A549 (cell line): Measurements from ENCODE around the gene ELAVL1. TPM values are rescaled to one million over a fixed set of nuclear protein-coding genes. Genes with fewer than 3 reads are reported as not detected.

Experiments used
- ATAC-seq, 2 experiments: fragments of 200-7000 bp in 1 of 2; fragments of >200 bp in 1 of 2; cut with Nextera tagmentation in 1 of 2; cut with Tn5 transposase in 1 of 2; 3 replicates each; pipeline versions ENCODE4 v1.8.0 to v1.9.1; 2018 to 2020; ENCODE audit warnings: mild to moderate bottlenecking in 1 of 2, moderate library complexity in 1 of 2
- CTCF ChIA-PET: fragments of 300-600 bp; sonication (Branson Sonifier 250); formaldehyde crosslinking; extraction: SDS; loops from one replicate; lab custom pipeline; 2021; ENCODE audit warnings: antibody characterized with exemption, inconsistent platforms; lab: Yijun Ruan, JAX
- POLR2A ChIA-PET: fragments of 350-600 bp; formaldehyde crosslinking; extraction: SDS; loops from one replicate; lab custom pipeline; 2021; ENCODE audit warnings: antibody characterized with exemption, inconsistent platforms; lab: Yijun Ruan, JAX
- DNase-seq, 2 experiments: peaks; one replicate each; pipeline versions ENCODE4 v3.0.0 to v3.0.0-alpha.2; 2011 to 2016; ENCODE audit warnings: low read depth in 1 of 2, low spot score in 1 of 2
- FAIRE-seq: peaks from 2 replicates; lab custom pipeline; 2011; peaks lifted over from hg19 to GRCh38; lab: Jason Lieb, UNC
- H3K27ac ChIP-seq, 2 experiments: fragments of >200 bp; sonication (Bioruptor Twin); formaldehyde crosslinking; 3 replicates each; pipeline ENCODE4 v1.5.1; 2016 to 2017
- H3K4me1 ChIP-seq: fragments of >200 bp; sonication (Bioruptor Twin); formaldehyde crosslinking; 3 replicates; pipeline ENCODE4 v1.6.1; 2016
- H3K4me2 ChIP-seq: fragments of >200 bp; sonication (Bioruptor Twin); formaldehyde crosslinking; 3 replicates; pipeline ENCODE4 v1.6.1; 2016
- H3K4me3 ChIP-seq: fragments of >200 bp; sonication (Bioruptor Twin); formaldehyde crosslinking; 3 replicates; pipeline ENCODE4 v1.5.1; 2016
- H3K9me3 ChIP-seq: fragments of >200 bp; sonication (Bioruptor Twin); formaldehyde crosslinking; 3 replicates; pipeline ENCODE4 v1.6.1; 2016
- CBX2 ChIP-seq: fragments of 200-600 bp; sonication (generic); IDR thresholded peaks from 2 replicates; pipeline ENCODE4 v1.6.1; 2016; ENCODE audit warnings: low read depth, mild to moderate bottlenecking, borderline replicate concordance
- CTCF ChIP-seq: fragments of >200 bp; sonication (Bioruptor Twin); formaldehyde crosslinking; IDR thresholded peaks from 3 replicates; pipeline ENCODE4 v1.5.1; 2016
- EHF ChIP-seq: fragments of 250-450 bp; sonication (Bioruptor Pico); IDR thresholded peaks from 2 replicates; pipeline ENCODE4 v1.5.0; 2020; ENCODE audit warnings: mild to moderate bottlenecking
- HDAC2 ChIP-seq: fragments of 200-600 bp; sonication (generic); IDR thresholded peaks from 2 replicates; pipeline ENCODE4 v1.6.1; 2016
- NR3C1 ChIP-seq: fragments of >200 bp; sonication (Bioruptor Twin); formaldehyde crosslinking; IDR thresholded peaks from 3 replicates; pipeline ENCODE4 v1.6.1; 2017
- POLR2A ChIP-seq: IDR thresholded peaks from 2 replicates; pipeline ENCODE4 v1.6.1; 2012; ENCODE audit warnings: mild to moderate bottlenecking, low read length
- POLR2AphosphoS2 ChIP-seq: conservative IDR thresholded peaks from 2 replicates; pipeline ENCODE4 v1.6.1; 2012; ENCODE audit warnings: low read length, improper control_type of control experiment, inconsistent platforms
- RAD21 ChIP-seq, 2 experiments: fragments of >200 bp in 1 of 2; sonication (Bioruptor Twin) in 1 of 2; formaldehyde crosslinking in 1 of 2; IDR thresholded peaks in 1 of 2; conservative IDR thresholded peaks in 1 of 2; 2 replicates in 1 of 2; 3 replicates in 1 of 2; pipeline ENCODE4 v1.6.1; 2012 to 2018; ENCODE audit warnings: inconsistent platforms in 1 of 2
- RNF2 ChIP-seq: fragments of 200-600 bp; sonication (generic); IDR thresholded peaks from 2 replicates; pipeline ENCODE4 v1.6.1; 2016; ENCODE audit warnings: low read depth, mild to moderate bottlenecking, antibody characterized with exemption, moderate library complexity, borderline replicate concordance
- SMC3 ChIP-seq: fragments of >200 bp; sonication (Bioruptor Twin); formaldehyde crosslinking; IDR thresholded peaks from 3 replicates; pipeline ENCODE4 v1.6.1; 2018; ENCODE audit warnings: inconsistent platforms
- TFCP2L1 ChIP-seq: fragments of 250-450 bp; sonication (Bioruptor Pico); IDR thresholded peaks from 2 replicates; pipeline ENCODE4 v1.5.0; 2021; ENCODE audit warnings: mild to moderate bottlenecking
- ZC3H11A ChIP-seq: fragments of 450-650 bp; IDR thresholded peaks from 2 replicates; pipeline ENCODE4 v1.6.1; 2014; ENCODE audit warnings: antibody characterized with exemption, mild to moderate bottlenecking
- WGBS: methylation state at CpG from one replicate; pipeline ENCODE4 v1.1.6; 2017; ENCODE audit errors: missing lambda C conversion rate; 5-methylcytosine and 5-hydroxymethylcytosine counted together
- polyA plus RNA-seq, 4 experiments: library from polyadenylated mRNA; depleted of rRNA in 3 of 4; stranded (reverse); fragments of >200 nt; fragmentation: RNase III in 1 of 4; extraction: RNeasy Plus Mini Kit Qiagen cat#74134 plus additional on column Dnase treatment in 1 of 4; gene quantifications; 2 replicates in 3 of 4; 3 replicates in 1 of 4; pipeline ENCODE4 v1.2.3, GENCODE V29; 2011 to 2017

The ELAVL1 gene
- polyA plus RNA-seq, 2 of the 4 experiments (the other 2 are of a cell fraction) = 39.3 to 55.6 TPM

- H3K9me3 ChIP-seq = no peaks in the 10 kb centered on the region
- POLR2A ChIA-PET = no interaction called here
- ATAC-seq (no peak), DNase-seq (no peak), FAIRE-seq (no peak)
- H3K4me2 ChIP-seq = peak overlapping the region; percentile 80
- peak overlapping the region; percentile 58 for H3K4me3 ChIP-seq
- WGBS = 66% methylated on average over 6 of the region's 6 CpGs
- H3K27ac ChIP-seq = peak overlapping the region in 1 of 2 experiments; percentile 99; a peak in 2 of 6 replicates
- H3K4me1 ChIP-seq = peaks cover 19% of the 10 kb centered on the region
- no peak for TF ChIP-seq RNF2
- CTCF ChIA-PET = interaction anchor here (0.8 to 4.1 kb wide), 3 partner anchors 15 to 59 kb away, joined by 3 to 34 read pairs (median 28); partner anchors contain the start of gene TIMM44
Observed at GRCh38 chr19:8004001-8004400, 1.4 kb downstream of the ELAVL1 start.

- ATAC-seq (peak; percentile 68 to 84), DNase-seq (peak; percentile 55 to 71), FAIRE-seq (no peak)
- 34% methylated on average over 13 of the region's 27 CpGs for WGBS
- no peak for TF ChIP-seq ZC3H11A
- TF ChIP-seq SMC3 = peak; percentile 53
- peak; percentile 70 for TF ChIP-seq CTCF
- peak; percentile 53 to 59 for TF ChIP-seq RAD21 (conservative IDR thresholded peaks at IDR 0.05 in 1 of 2, IDR thresholded peaks at IDR 0.05 in 1 of 2)
- ChIA-PET POLR2A (interaction anchor here (0.5 to 0.7 kb wide), 3 partner anchors 30 to 1152 kb away, joined by 3 to 4 read pairs (median 3); no protein-coding TSS in a partner anchor), CTCF (interaction anchor here (0.5 to 4.1 kb wide), 30 partner anchors 9 to 1541 kb away, joined by 3 to 34 read pairs (median 5); partner anchors contain the start of gene TIMM44)
- peaks cover 19% of the 10 kb centered on the region for H3K4me1 ChIP-seq
- H3K4me3 ChIP-seq = no peak overlapping the region
- peak overlapping the region; percentile 50 to 80; a peak in 4 of 6 replicates for H3K27ac ChIP-seq
- H3K4me2 ChIP-seq = peak overlapping the region; percentile 83
- no peaks in the 10 kb centered on the region for H3K9me3 ChIP-seq
Observed at GRCh38 chr19:8001995-8002849, 3.2 kb downstream of the ELAVL1 start.

- no peak for DNase-seq
- Histone ChIP-seq H3K4me2 (peak overlapping the region; percentile 83), H3K4me3 (no peak overlapping the region), H3K9me3 (no peaks in the 10 kb centered on the region), H3K27ac (no peak overlapping the region; a peak in 1 of 6 replicates), H3K4me1 (peaks cover 19% of the 10 kb centered on the region)
- ChIA-PET POLR2A (no interaction called here), CTCF (interaction anchor here (0.7 to 4.1 kb wide), 16 partner anchors 10 to 250 kb away, joined by 3 to 34 read pairs (median 6); partner anchors contain the start of gene TIMM44)
- 94% methylated on average over 3 of the region's 5 CpGs for WGBS
- no peak for FAIRE-seq
- TF ChIP-seq EHF (CRISPR knock-in tag) (no peak), CBX2 (no peak), POLR2AphosphoS2 (no peak), NR3C1 (no peak), TFCP2L1 (no peak), HDAC2 (no peak)
- ATAC-seq = peak in 1 of 2 experiments; percentile 54; a peak in 2 of 6 replicates
Observed at GRCh38 chr19:8001651-8001994, 3.8 kb downstream of the ELAVL1 start.

- no peak for TF ChIP-seq POLR2A
- Histone ChIP-seq H3K4me2 (no peak overlapping the region), H3K4me1 (peaks cover 16% of the 10 kb centered on the region; the same call in 2 of the 3 replicates), H3K27ac (no peak overlapping the region), H3K4me3 (no peak overlapping the region), H3K9me3 (no peaks in the 10 kb centered on the region)
- FAIRE-seq = no peak
- 81% methylated on average over 5 of the region's 6 CpGs for whole genome bisulfite sequencing
- no peak for ATAC-seq
- no peak for DNase-seq
- CTCF ChIA-PET = interaction anchor here (1.0 to 3.8 kb wide), 6 partner anchors 9 to 251 kb away, joined by 3 to 34 read pairs (median 6); partner anchors contain the start of gene TIMM44
- POLR2A ChIA-PET = no interaction called here
Observed at GRCh38 chr19:8000298-8001038, 5.0 kb downstream of the ELAVL1 start.
